IPS DF 6.9 (cell line): ENCODE data around the gene PTX4.

ENCODE experiments used
- DNase-seq: peaks from one replicate; pipeline ENCODE4 v3.0.0-alpha.2; 2013; ENCODE audit warnings: low read depth, low spot score
- H3K27ac ChIP-seq: one replicate; pipeline ENCODE4 v1.5.1; 2013; ENCODE audit warnings: low read length, control low read depth
- H3K27me3 ChIP-seq: 2 replicates; pipeline ENCODE4 v1.6.1; 2013; ENCODE audit warnings: mild to moderate bottlenecking, low read length; ENCODE audit not compliant: control insufficient read depth, insufficient read depth
- H3K36me3 ChIP-seq: 2 replicates; pipeline ENCODE4 v1.6.1; 2013; ENCODE audit warnings: low read length; ENCODE audit not compliant: control insufficient read depth, insufficient read depth
- H3K4me1 ChIP-seq: 2 replicates; pipeline ENCODE4 v1.6.1; 2013; ENCODE audit warnings: low read length; ENCODE audit not compliant: control insufficient read depth, insufficient read depth
- H3K4me3 ChIP-seq: 2 replicates; pipeline ENCODE4 v1.5.1; 2013; ENCODE audit warnings: mild to moderate bottlenecking, low read length
- H3K9me3 ChIP-seq: 2 replicates; pipeline ENCODE4 v1.6.1; 2013; ENCODE audit warnings: low read length, inconsistent platforms; ENCODE audit not compliant: control insufficient read depth, insufficient read depth
- WGBS: extraction: QIAGEN DNeasy Blood & Tissue Kit; methylation state at CpG from one replicate; pipeline ENCODE4 v1.1.7; 2013; ENCODE audit warnings: mixed read lengths, missing lambda C conversion rate; ENCODE audit not compliant: insufficient read length, insufficient coverage; 5-methylcytosine and 5-hydroxymethylcytosine counted together

The PTX4 gene

DNA sequence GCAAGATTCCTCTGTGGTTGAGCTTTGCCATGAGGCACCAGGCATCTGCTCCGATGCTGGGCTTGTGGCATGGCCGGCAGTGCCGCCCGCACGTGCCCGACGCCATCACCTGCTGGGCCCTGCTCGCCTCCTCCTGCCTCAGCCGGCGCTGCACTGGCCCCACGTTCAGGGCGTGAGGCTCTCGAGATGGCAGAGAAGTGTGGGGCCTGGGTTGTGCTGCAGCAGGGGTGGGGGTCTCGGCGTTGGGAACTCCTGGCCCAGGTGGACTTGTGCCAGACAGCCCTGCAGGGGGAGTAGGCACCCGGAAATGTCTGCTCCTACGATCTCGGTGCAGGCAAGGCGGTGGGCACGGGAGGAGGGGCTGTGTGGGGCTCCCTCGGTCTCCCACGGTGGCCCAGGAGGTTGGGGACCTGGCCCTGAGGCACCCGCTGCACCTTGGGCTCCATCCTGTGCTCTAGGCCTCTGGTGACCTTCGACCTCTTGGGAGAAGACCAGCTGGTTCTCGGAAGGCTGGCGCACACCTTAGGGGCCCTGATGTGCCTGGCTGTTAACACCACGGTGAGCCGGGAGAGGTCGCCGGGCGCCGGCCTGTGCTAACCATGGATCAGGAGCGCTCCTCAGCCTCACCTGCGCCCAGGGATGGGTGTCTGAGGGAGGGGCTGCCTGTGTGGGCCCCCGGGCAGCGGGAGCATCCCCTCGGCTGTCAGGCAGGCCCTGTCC, 17.9 kb upstream of the PTX4 start:
- Histone ChIP-seq H3K36me3 (peaks cover 48% of the 10 kb centered on the region), H3K9me3 (no peaks in the 10 kb centered on the region), H3K4me1 (no peaks in the 10 kb centered on the region), H3K4me3 (no peak overlapping the region), H3K27me3 (no peaks in the 10 kb centered on the region), H3K27ac (no peak overlapping the region)
- WGBS, result no CpG with 5 or more reads among the region's 37 CpGs
- DNase-seq, result no peak

DNA sequence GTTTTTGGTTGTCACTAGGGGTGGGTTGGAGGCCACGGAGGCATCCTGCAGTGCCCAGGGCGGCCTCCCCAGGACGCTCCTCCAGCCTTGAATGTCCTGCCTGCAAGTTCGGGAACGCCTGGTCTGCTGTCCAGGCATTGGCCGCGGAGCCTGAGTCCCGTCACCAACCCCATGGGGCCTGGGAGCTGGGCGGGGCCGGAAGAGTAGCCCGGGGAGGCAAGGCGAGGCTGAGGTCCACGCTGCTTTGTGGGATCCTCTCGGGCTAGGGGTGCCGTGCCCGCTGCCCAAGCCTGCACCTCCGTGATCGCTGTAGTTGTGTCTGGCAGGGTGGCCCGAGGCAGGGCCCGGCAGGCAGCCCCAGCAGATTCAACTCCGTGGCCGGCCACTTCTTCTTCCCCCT, 17.2 kb upstream of the PTX4 start:
- no CpG with 5 or more reads among the region's 22 CpGs for WGBS
- H3K9me3 ChIP-seq, result no peaks in the 10 kb centered on the region
- no peaks in the 10 kb centered on the region for H3K4me1 ChIP-seq
- no peak overlapping the region for H3K4me3 ChIP-seq
- H3K27me3 ChIP-seq, result no peaks in the 10 kb centered on the region
- H3K27ac ChIP-seq, result no peak overlapping the region
- no peak for DNase-seq
- H3K36me3 ChIP-seq, result peaks cover 55% of the 10 kb centered on the region

DNA sequence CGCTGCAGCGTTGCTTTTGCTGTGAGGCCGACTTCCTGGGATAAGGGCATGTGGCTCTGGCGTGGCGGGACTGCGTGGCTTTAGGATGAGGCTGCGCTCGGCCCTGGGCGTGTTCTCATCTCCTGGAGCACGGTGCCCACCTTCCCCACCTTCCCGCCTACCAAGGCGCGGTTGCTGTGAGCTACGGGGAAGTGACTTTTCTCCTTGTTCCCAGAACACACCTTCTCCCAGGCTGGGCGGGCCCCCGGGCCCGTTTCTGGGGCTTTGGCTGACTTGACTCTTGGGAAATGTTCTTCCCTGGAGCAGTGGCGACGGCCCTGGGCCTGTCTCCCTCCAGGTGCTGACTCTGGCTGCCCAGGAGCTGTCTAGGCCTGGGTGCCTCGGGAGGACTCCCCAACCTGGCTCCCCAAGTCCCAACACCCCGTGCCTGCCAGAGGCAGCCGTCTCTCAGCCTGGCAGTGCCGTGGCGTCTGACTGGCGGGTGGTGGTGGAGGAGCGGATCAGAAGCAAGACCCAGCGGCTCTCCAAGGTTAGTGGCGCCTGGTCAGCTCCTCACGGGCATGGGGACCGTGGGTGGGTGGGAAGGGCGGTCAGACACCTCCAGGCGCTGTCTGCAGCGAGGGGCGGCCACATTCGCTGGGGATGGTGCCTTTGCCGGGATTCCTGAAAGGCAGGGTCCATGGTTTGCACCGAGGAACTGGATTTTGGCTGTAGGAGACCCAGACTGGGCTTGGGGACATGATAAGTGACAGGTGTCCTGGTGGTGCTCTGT, 16.5 kb upstream of the PTX4 start:
- Histone ChIP-seq H3K27ac (no peak overlapping the region), H3K4me3 (no peak overlapping the region), H3K27me3 (no peaks in the 10 kb centered on the region), H3K36me3 (peaks cover 56% of the 10 kb centered on the region), H3K4me1 (no peaks in the 10 kb centered on the region), H3K9me3 (no peaks in the 10 kb centered on the region)
- no CpG with 5 or more reads among the region's 37 CpGs for WGBS
- DNase-seq, result no peak

DNA sequence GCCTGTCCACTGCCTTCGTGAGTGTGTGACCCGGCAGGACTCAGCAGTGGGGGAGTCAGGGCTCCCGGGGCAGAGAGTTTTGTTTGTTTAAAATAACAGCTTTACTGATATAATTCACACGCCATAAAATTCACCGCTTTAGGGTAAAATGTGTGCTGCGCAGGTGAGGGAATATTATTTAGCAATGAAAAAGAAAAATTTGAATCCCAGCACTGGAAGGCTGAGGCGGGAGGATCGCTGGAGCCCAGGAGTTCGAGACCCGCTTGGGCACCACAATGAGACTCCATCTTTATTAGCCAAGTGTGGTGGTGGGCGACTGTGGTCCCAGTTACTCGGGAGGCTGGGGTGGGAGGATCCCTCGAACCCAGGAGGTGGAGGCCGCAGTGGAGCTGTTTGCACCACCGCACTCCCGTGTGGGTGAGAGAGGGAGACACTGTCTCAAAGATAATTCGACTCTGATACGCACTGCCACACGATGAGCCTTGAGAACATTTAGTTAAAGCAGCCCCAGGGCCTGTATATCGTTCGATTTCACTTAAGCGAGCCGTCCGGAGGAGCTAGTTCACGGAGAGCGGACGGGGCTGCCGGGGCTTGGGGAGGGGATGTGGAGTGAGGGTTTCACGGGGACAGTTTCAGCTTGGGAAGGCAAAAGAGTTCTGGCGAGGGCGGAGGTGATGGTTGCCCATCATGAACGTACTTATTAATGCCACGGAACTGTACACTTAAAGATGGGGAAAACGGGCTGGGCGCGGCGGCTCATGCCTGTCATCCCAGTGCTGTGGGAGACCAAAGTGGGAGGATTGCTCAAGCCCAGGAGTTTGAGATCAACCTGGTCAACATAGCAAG, 14.6 kb upstream of the PTX4 start:
- WGBS, result no CpG with 5 or more reads among the region's 37 CpGs
- H3K36me3 ChIP-seq, result peaks cover 64% of the 10 kb centered on the region
- no peak for DNase-seq

DNA sequence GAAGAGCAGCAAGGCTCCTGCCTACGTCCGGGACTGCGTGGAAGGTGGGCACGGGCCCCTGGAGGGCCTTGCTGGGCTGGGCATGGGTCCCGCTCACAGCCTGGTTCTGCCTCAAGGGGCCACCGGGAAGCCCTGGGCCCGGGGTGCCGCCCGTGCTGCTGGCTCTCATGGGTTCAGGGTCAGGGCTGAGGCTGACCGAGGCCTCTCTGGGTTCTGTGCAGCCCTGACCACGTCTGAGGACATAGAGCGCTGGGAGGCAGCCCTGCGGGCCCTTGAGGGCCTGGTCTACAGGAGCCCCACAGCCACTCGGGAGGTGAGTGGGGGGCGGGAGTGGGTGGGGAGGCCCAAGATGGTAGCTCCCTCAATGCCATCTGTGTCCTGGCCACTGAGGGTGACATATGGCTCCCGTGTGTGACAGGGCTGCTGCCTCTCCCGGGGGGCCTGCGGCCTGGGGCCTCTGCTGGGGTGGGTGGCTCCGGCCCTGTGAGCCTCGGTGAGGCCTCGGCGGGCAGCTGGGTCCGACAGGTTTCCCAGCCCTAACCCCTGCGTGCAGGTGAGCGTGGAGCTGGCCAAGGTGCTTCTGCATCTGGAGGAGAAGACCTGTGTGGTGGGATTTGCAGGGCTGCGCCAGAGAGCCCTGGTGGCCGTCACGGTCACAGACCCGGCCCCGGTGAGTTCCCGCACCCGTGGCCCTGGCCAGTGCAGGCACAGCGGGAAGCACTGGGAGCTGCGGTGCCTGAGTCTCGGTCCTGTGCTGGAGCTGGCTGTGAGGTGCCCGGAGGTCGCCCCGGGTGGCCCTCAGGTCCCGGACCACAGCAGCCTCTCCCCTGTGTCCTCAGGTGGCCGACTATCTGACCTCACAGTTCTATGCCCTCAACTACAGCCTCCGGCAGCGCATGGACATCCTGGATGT, 13.6 kb upstream of the PTX4 start:
- Histone ChIP-seq H3K4me1 (no peaks in the 10 kb centered on the region), H3K36me3 (peaks cover 68% of the 10 kb centered on the region), H3K4me3 (no peak overlapping the region; the same call in 1 of the 2 replicates), H3K27me3 (no peaks in the 10 kb centered on the region), H3K27ac (no peak overlapping the region), H3K9me3 (no peaks in the 10 kb centered on the region)
- WGBS, result no CpG with 5 or more reads among the region's 42 CpGs
- no peak for DNase-seq

More for the DNA sequence above, 14.6 kb upstream of the PTX4 start:
- no peaks in the 10 kb centered on the region for H3K4me1 ChIP-seq
- no peaks in the 10 kb centered on the region for H3K9me3 ChIP-seq
- H3K27ac ChIP-seq, result no peak overlapping the region
- H3K27me3 ChIP-seq, result no peaks in the 10 kb centered on the region
- no peak overlapping the region for H3K4me3 ChIP-seq

DNA sequence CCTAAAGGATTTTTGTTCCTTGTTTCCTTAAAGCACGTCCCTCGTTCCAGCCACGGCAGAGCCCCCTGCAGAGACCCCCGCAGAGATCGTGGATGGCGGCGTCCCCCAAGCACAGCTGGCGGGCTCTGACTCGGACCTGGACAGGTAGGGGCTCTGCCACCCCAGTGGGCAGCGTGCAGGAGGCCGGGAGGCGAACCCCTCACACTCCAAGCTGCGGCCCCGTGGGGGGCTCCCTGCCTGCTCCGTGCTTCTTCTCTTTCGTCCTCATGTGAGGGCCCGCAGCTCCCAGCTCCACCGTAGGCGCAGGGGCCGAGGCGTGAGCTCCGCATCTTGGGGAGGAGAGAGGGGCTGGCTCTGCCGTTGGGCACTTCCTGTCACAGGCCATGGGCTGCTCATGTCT, 12.9 kb upstream of the PTX4 start:
- Histone ChIP-seq H3K9me3 (no peaks in the 10 kb centered on the region), H3K27ac (no peak overlapping the region), H3K27me3 (no peaks in the 10 kb centered on the region), H3K36me3 (peaks cover 68% of the 10 kb centered on the region), H3K4me1 (no peaks in the 10 kb centered on the region), H3K4me3 (no peak overlapping the region; the same call in 1 of the 2 replicates)
- no peak for DNase-seq
- no CpG with 5 or more reads among the region's 23 CpGs for WGBS

DNA sequence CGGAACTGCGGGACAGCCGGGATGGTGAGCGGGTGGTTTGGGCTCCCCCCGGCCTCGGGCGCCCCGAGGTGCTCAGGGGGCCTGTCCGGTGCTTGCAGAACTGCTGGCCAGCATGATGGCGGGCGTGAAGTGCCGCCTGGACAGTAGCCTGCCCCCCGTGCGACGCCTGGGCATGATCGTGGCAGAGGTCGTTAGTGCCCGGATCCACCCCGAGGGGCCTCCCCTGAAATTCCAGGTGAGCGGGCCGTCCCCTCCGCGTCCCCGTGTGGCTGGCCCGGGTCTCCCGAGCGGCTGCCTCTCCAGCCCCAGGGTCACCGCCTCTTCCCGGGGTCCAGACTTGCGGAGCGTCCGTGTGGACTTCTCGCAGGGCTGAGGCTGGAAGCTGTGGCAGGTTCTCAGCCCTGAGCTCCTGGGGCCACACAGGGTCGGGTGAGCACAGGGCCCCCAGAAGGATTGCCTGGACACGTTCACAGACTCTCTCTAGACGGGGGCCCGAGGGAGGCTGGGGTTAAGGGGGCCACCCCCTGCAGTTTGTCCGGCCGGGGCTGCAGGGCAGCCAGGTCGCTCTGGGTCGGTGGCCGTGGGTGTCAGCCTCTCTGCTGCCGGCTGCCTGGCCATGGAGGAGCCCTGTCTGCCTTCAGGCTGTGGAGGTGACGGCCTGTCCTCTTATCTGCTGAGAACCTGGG, 11.9 kb upstream of the PTX4 start:
- Histone ChIP-seq H3K36me3 (peaks cover 70% of the 10 kb centered on the region), H3K9me3 (no peaks in the 10 kb centered on the region), H3K4me1 (no peaks in the 10 kb centered on the region), H3K27me3 (no peaks in the 10 kb centered on the region), H3K4me3 (no peak overlapping the region), H3K27ac (no peak overlapping the region)
- no peak for DNase-seq
- no CpG with 5 or more reads among the region's 44 CpGs for WGBS

DNA sequence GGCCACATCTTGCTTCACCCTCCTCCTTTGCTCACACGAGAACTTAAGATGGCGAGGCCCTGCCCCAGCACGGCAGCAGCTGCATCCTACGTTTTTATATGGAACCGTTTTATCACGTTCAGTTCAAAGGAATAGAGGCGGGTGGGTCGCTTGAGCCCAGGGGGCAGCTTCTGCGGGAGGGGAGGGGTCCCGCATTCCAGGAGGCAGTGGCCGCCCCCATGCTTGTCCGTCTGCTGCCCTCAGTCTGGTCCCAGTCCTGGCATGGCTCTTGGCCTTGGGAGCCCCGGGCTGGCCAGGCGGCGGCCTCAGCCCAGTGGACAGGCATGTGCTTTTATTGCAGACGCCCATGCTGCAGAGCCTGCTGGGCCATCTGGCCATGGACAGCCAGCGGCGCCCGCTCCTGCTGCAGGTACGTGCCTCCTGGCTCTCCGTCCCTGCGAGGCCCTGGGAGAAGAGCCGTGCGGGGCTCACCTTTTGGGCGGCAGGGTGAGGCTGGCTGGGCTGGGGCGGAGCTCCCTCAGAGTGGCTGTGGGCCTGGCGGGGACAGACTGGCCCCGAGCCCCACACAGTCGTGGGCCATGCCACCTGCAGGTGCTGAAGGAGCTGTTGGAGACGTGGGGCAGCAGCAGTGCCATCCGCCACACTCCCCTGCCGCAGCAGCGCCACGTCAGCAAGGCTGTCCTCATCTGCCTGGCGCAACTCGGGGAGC, 11.2 kb upstream of the PTX4 start:
- no peaks in the 10 kb centered on the region for H3K9me3 ChIP-seq
- H3K27me3 ChIP-seq, result no peaks in the 10 kb centered on the region
- no peak overlapping the region for H3K27ac ChIP-seq
- WGBS, result no CpG with 5 or more reads among the region's 36 CpGs
- no peak for DNase-seq
- no peak overlapping the region for H3K4me3 ChIP-seq
- H3K36me3 ChIP-seq, result peaks cover 72% of the 10 kb centered on the region
- H3K4me1 ChIP-seq, result no peaks in the 10 kb centered on the region
